ENCODE data around the gene OR10V1.

DNA sequence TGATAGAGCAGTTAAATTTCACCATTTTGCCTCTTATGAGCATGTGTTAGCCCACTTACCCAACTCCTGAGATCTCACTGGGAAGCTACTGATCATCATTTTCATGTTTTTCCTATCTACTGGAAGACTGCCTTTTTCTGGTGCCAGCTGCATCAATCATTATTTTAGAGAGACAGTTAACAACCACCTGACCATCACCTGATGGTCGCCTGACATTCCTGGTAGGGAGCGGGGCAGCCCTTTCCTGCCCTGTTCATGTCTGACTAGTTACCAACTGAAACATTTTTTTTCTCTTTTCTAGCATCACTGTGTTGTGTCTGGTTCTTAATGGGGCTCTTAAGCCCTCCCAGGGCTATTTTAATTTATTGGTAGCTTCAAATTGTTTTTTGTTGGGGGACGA, 24.6 kb downstream of the OR10V1 start:
- TF ChIP-seq, protein P1, sequence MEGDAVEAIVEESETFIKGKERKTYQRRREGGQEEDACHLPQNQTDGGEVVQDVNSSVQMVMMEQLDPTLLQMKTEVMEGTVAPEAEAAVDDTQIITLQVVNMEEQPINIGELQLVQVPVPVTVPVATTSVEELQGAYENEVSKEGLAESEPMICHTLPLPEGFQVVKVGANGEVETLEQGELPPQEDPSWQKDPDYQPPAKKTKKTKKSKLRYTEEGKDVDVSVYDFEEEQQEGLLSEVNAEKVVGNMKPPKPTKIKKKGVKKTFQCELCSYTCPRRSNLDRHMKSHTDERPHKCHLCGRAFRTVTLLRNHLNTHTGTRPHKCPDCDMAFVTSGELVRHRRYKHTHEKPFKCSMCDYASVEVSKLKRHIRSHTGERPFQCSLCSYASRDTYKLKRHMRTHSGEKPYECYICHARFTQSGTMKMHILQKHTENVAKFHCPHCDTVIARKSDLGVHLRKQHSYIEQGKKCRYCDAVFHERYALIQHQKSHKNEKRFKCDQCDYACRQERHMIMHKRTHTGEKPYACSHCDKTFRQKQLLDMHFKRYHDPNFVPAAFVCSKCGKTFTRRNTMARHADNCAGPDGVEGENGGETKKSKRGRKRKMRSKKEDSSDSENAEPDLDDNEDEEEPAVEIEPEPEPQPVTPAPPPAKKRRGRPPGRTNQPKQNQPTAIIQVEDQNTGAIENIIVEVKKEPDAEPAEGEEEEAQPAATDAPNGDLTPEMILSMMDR (IDR thresholded peaks at IDR 0.05): no peak
- no peak for TF ChIP-seq POLR2AphosphoS5 (IDR thresholded peaks at IDR 0.05)
- TF ChIP-seq POLR2A (IDR thresholded peaks at IDR 0.05): no peak
- TF ChIP-seq EP300 (IDR thresholded peaks at IDR 0.05; ENCODE audit: low read depth): no peak

Data from transverse colon (tissue), 4 donors.